GM23338 (cell line): ENCODE results near the gene LPP. TPM values are rescaled to one million over a fixed set of nuclear protein-coding genes. Genes with fewer than 3 reads are reported as not detected.

ENCODE experiments used
- CREB1 ChIP-seq: fragments of 250-450 bp; sonication (Bioruptor Pico); IDR thresholded peaks from 2 replicates; pipeline ENCODE4 v1.5.0; 2020; ENCODE audit warnings: low read depth, mild to moderate bottlenecking, moderate library complexity
- EZH2phosphoT487 ChIP-seq: fragments of 200-600 bp; sonication (generic); IDR thresholded peaks from one replicate; pipeline ENCODE4 v1.8.1; 2018; ENCODE audit warnings: antibody characterized with exemption; ENCODE audit not compliant: unreplicated experiment
- JUNB ChIP-seq: IDR thresholded peaks from one replicate; pipeline ENCODE4 v1.6.1; 2016; ENCODE audit warnings: antibody characterized with exemption; ENCODE audit not compliant: unreplicated experiment
- NANOG ChIP-seq: IDR thresholded peaks from 2 replicates; pipeline ENCODE4 v1.6.1; 2016; ENCODE audit warnings: antibody characterized with exemption, borderline replicate concordance
- ZNF114 ChIP-seq: fragments of 250-450 bp; sonication (Bioruptor Pico); IDR thresholded peaks from 2 replicates; pipeline ENCODE4 v1.5.0; 2020; ENCODE audit warnings: mild to moderate bottlenecking, moderate library complexity
- polyA plus RNA-seq: library from polyadenylated mRNA; unstranded; fragments of >200 nt; fragmentation: Nextera tagmentation; extraction: Ambion mirVana; gene quantifications from 2 replicates; pipeline ENCODE4 v1.2.1, GENCODE V29; 2016
- total RNA-seq: library from RNA; depleted of rRNA; stranded (reverse); fragments of >200 nt; shearing (Covaris generic); gene quantifications from 2 replicates; pipeline ENCODE4 v1.2.3, GENCODE V29; 2014
- TF ChIP-seq, protein P1 (sequence below): fragments of 250-450 bp; sonication (Bioruptor Pico); IDR thresholded peaks from 2 replicates; pipeline ENCODE4 v1.5.0; 2020; ENCODE audit warnings: mild to moderate bottlenecking, moderate library complexity
- TF ChIP-seq, protein P2 (sequence below): IDR thresholded peaks from one replicate; pipeline ENCODE4 v1.6.1; 2018; ENCODE audit warnings: antibody characterized with exemption; ENCODE audit not compliant: unreplicated experiment
- TF ChIP-seq, protein P3 (sequence below), 2 experiments: fragments of 200-600 bp in 1 of 2; sonication (generic) in 1 of 2; conservative IDR thresholded peaks; 2 replicates each; pipeline versions ENCODE4 v1.5.1 to v1.6.1; 2016 to 2017; ENCODE audit warnings: antibody characterized with exemption in 2 of 2, low read depth in 2 of 2, mild to moderate bottlenecking in 2 of 2, moderate library complexity in 1 of 2

Gene LPP
- total and polyA plus RNA-seq, 2 experiments from 2014 or later = 23.0 to 35.2 TPM

DNA sequence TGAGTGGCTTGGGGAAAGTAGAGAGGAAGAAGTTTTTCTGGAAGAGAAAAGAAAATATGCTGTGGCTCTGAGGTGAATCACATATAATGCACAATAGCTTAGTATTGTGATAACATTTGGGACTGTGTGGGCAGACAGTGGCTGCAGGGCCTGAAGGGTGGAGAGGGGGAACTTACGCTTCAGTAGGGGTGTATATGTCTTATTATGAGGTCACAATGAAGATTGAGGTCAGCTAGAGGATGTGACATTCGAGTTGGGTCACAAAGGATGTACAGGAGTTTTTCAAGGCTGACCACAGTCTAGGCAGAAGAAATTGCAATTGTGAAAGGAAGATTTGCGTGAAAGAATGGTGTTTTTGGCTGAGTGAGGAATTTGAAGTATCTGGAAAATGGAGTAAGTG, 414.8 kb downstream of the LPP start (continued):
- TF ChIP-seq, protein P1, sequence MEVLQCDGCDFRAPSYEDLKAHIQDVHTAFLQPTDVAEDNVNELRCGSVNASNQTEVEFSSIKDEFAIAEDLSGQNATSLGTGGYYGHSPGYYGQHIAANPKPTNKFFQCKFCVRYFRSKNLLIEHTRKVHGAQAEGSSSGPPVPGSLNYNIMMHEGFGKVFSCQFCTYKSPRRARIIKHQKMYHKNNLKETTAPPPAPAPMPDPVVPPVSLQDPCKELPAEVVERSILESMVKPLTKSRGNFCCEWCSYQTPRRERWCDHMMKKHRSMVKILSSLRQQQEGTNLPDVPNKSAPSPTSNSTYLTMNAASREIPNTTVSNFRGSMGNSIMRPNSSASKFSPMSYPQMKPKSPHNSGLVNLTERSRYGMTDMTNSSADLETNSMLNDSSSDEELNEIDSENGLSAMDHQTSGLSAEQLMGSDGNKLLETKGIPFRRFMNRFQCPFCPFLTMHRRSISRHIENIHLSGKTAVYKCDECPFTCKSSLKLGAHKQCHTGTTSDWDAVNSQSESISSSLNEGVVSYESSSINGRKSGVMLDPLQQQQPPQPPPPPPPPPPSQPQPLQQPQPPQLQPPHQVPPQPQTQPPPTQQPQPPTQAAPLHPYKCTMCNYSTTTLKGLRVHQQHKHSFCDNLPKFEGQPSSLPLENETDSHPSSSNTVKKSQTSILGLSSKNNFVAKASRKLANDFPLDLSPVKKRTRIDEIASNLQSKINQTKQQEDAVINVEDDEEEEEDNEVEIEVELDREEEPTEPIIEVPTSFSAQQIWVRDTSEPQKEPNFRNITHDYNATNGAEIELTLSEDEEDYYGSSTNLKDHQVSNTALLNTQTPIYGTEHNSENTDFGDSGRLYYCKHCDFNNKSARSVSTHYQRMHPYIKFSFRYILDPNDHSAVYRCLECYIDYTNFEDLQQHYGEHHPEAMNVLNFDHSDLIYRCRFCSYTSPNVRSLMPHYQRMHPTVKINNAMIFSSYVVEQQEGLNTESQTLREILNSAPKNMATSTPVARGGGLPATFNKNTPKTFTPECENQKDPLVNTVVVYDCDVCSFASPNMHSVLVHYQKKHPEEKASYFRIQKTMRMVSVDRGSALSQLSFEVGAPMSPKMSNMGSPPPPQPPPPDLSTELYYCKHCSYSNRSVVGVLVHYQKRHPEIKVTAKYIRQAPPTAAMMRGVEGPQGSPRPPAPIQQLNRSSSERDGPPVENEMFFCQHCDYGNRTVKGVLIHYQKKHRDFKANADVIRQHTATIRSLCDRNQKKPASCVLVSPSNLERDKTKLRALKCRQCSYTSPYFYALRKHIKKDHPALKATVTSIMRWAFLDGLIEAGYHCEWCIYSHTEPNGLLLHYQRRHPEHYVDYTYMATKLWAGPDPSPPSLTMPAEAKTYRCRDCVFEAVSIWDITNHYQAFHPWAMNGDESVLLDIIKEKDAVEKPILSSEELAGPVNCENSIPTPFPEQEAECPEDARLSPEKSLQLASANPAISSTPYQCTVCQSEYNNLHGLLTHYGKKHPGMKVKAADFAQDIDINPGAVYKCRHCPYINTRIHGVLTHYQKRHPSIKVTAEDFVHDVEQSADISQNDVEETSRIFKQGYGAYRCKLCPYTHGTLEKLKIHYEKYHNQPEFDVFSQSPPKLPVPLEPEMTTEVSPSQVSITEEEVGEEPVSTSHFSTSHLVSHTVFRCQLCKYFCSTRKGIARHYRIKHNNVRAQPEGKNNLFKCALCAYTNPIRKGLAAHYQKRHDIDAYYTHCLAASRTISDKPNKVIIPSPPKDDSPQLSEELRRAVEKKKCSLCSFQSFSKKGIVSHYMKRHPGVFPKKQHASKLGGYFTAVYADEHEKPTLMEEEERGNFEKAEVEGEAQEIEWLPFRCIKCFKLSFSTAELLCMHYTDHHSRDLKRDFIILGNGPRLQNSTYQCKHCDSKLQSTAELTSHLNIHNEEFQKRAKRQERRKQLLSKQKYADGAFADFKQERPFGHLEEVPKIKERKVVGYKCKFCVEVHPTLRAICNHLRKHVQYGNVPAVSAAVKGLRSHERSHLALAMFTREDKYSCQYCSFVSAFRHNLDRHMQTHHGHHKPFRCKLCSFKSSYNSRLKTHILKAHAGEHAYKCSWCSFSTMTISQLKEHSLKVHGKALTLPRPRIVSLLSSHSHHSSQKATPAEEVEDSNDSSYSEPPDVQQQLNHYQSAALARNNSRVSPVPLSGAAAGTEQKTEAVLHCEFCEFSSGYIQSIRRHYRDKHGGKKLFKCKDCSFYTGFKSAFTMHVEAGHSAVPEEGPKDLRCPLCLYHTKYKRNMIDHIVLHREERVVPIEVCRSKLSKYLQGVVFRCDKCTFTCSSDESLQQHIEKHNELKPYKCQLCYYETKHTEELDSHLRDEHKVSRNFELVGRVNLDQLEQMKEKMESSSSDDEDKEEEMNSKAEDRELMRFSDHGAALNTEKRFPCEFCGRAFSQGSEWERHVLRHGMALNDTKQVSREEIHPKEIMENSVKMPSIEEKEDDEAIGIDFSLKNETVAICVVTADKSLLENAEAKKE = no peak
- TF ChIP-seq, protein P2, sequence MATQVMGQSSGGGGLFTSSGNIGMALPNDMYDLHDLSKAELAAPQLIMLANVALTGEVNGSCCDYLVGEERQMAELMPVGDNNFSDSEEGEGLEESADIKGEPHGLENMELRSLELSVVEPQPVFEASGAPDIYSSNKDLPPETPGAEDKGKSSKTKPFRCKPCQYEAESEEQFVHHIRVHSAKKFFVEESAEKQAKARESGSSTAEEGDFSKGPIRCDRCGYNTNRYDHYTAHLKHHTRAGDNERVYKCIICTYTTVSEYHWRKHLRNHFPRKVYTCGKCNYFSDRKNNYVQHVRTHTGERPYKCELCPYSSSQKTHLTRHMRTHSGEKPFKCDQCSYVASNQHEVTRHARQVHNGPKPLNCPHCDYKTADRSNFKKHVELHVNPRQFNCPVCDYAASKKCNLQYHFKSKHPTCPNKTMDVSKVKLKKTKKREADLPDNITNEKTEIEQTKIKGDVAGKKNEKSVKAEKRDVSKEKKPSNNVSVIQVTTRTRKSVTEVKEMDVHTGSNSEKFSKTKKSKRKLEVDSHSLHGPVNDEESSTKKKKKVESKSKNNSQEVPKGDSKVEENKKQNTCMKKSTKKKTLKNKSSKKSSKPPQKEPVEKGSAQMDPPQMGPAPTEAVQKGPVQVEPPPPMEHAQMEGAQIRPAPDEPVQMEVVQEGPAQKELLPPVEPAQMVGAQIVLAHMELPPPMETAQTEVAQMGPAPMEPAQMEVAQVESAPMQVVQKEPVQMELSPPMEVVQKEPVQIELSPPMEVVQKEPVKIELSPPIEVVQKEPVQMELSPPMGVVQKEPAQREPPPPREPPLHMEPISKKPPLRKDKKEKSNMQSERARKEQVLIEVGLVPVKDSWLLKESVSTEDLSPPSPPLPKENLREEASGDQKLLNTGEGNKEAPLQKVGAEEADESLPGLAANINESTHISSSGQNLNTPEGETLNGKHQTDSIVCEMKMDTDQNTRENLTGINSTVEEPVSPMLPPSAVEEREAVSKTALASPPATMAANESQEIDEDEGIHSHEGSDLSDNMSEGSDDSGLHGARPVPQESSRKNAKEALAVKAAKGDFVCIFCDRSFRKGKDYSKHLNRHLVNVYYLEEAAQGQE = no peak
- no peak for TF ChIP-seq JUNB
- TF ChIP-seq NANOG = no peak
- no peak for TF ChIP-seq EZH2phosphoT487
- no peak for TF ChIP-seq ZNF114 (CRISPR knock-in tag)
- no peak for TF ChIP-seq CREB1 (CRISPR knock-in tag)
- TF ChIP-seq, protein P3, sequence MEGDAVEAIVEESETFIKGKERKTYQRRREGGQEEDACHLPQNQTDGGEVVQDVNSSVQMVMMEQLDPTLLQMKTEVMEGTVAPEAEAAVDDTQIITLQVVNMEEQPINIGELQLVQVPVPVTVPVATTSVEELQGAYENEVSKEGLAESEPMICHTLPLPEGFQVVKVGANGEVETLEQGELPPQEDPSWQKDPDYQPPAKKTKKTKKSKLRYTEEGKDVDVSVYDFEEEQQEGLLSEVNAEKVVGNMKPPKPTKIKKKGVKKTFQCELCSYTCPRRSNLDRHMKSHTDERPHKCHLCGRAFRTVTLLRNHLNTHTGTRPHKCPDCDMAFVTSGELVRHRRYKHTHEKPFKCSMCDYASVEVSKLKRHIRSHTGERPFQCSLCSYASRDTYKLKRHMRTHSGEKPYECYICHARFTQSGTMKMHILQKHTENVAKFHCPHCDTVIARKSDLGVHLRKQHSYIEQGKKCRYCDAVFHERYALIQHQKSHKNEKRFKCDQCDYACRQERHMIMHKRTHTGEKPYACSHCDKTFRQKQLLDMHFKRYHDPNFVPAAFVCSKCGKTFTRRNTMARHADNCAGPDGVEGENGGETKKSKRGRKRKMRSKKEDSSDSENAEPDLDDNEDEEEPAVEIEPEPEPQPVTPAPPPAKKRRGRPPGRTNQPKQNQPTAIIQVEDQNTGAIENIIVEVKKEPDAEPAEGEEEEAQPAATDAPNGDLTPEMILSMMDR (conservative IDR thresholded peaks at IDR 0.05; ENCODE audit: low read depth in 2 of 2) = no peak
